Thyroid gland (tissue), 4 donors: Measurements from ENCODE around the gene ARL6IP4.

ENCODE experiments used
- CTCF ChIP-seq, 6 experiments: fragments of 200-600 bp in 3 of 6; fragments of 450-650 bp in 3 of 6; sonication (generic) in 3 of 6; IDR thresholded peaks; one replicate each; pipeline ENCODE4 v1.5.1; 2016 to 2019; ENCODE audit warnings: antibody characterized with exemption in 6 of 6, mild to moderate bottlenecking in 2 of 6, inconsistent platforms in 1 of 6, moderate library complexity in 1 of 6
- POLR2A ChIP-seq, 2 donors: fragments of 450-650 bp; IDR thresholded peaks; one replicate each; pipeline ENCODE4 v1.6.1; 2017; ENCODE audit warnings: antibody characterized with exemption in 2 of 2, mild to moderate bottlenecking in 2 of 2, moderate library complexity in 1 of 2

DNA sequence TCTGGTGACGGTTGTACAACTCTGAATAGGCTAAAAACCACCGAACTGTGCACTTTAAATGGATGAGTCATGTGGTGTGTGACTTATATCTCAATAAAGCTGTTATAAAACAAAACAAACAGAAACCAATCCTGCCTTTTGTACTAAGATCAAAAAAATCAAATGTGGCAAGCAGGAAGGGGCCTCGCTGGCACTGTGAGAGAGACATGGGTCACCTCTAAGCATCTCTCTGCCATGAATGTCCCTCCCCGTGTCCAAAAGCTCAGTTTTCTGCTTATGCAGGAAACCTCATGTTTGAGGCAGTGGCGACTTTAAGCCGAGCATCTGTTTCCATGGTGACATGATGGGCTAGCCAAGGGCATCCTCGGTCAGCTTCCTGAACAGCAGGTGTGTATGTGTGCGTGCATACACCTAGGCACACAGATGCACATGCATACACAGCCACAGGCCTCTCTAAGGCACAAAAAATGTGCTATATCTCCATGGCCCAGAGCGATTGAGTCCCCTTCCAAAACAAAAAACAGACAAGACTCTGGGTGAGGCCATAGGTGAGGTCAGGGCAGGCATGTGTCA is 44.4 kb downstream of the ARL6IP4 start:
- TF ChIP-seq CTCF (IDR thresholded peaks at IDR 0.05) (no peak), POLR2A (IDR thresholded peaks at IDR 0.05) (no peak)
